ENCODE measurements around the gene ZNF160.
"Not testable (repeated sequence)": the region's sequence is repeated elsewhere in the genome, so short reads cannot be mapped to it uniquely, and the experiment has no call there.

ZNF160 gene

GRCh38 chr19:53091413-53092254 is 11.6 kb downstream of the ZNF160 start:
- DNase-seq: no peak

GRCh38 chr19:53088091-53088490 is 15.1 kb downstream of the ZNF160 start:
- DNase-seq: no peak

GRCh38 chr19:53086949-53087348 is 16.3 kb downstream of the ZNF160 start:
- DNase-seq: no peak

GRCh38 chr19:53085496-53085895 is 17.7 kb downstream of the ZNF160 start:
- no peak for DNase-seq

GRCh38 chr19:53082929-53083328 is 20.3 kb downstream of the ZNF160 start:
- DNase-seq: no peak

GRCh38 chr19:53079313-53079924 is 23.8 kb downstream of the ZNF160 start:
- DNase-seq: no peak

- no peak for DNase-seq
Observed at GRCh38 chr19:53078668-53079067, 24.6 kb downstream of the ZNF160 start.

- no peak for DNase-seq
Observed at GRCh38 chr19:53076984-53077383, 26.2 kb downstream of the ZNF160 start.

GRCh38 chr19:53068834-53069233 is 34.4 kb downstream of the ZNF160 start:
- no peak for DNase-seq

GRCh38 chr19:53068199-53068598 is 35.0 kb downstream of the ZNF160 start:
- no peak for DNase-seq

- no peak for DNase-seq
Observed at GRCh38 chr19:53057904-53058580, 45.2 kb downstream of the ZNF160 start.

GRCh38 chr19:53055117-53055516 is 48.1 kb downstream of the ZNF160 start:
- DNase-seq: peak in 1 of 2 experiments; percentile 21

- DNase-seq: no peak
Observed at GRCh38 chr19:53047379-53047778, 55.8 kb downstream of the ZNF160 start.

- DNase-seq: no peak
Observed at GRCh38 chr19:53045536-53045935, 57.7 kb downstream of the ZNF160 start.

- no peak for DNase-seq
Observed at GRCh38 chr19:53041366-53041765, 61.9 kb downstream of the ZNF160 start.

GRCh38 chr19:53037101-53038097 is 65.8 kb downstream of the ZNF160 start:
- DNase-seq: no peak

GRCh38 chr19:53034948-53035675 is 68.1 kb downstream of the ZNF160 start:
- no peak for DNase-seq

GRCh38 chr19:53034054-53034453 is 69.2 kb downstream of the ZNF160 start:
- DNase-seq: no peak

- not testable (repeated sequence) for DNase-seq
Observed at GRCh38 chr19:53028306-53028705, 74.9 kb downstream of the ZNF160 start.

GRCh38 chr19:53019684-53020083 is 83.5 kb downstream of the ZNF160 start:
- no peak for DNase-seq
